DMS 273 treated with DMSO at 0.1 percent for 48 hours (cell line): Measurements from ENCODE around the gene BTN2A1.
"Not testable (repeated sequence)": the region's sequence is repeated elsewhere in the genome, so short reads cannot be mapped to it uniquely, and the experiment has no call there.

Experiments used
- DNase-seq: peaks from one replicate; lab custom pipeline; 2025; lab: John Stamatoyannopoulos, UW

Gene BTN2A1

GRCh38 chr6:26432627-26433201 is 25.0 kb upstream of the BTN2A1 start:
- no peak for DNase-seq

- DNase-seq: not testable (repeated sequence)
Measured at GRCh38 chr6:26433680-26434079, 24.1 kb upstream of the BTN2A1 start.

- DNase-seq: no peak
Measured at GRCh38 chr6:26436018-26436417, 21.7 kb upstream of the BTN2A1 start.

- DNase-seq: no peak
Measured at GRCh38 chr6:26437550-26437949, 20.2 kb upstream of the BTN2A1 start.

GRCh38 chr6:26438000-26438399 is 19.8 kb upstream of the BTN2A1 start:
- DNase-seq: no peak

DNA sequence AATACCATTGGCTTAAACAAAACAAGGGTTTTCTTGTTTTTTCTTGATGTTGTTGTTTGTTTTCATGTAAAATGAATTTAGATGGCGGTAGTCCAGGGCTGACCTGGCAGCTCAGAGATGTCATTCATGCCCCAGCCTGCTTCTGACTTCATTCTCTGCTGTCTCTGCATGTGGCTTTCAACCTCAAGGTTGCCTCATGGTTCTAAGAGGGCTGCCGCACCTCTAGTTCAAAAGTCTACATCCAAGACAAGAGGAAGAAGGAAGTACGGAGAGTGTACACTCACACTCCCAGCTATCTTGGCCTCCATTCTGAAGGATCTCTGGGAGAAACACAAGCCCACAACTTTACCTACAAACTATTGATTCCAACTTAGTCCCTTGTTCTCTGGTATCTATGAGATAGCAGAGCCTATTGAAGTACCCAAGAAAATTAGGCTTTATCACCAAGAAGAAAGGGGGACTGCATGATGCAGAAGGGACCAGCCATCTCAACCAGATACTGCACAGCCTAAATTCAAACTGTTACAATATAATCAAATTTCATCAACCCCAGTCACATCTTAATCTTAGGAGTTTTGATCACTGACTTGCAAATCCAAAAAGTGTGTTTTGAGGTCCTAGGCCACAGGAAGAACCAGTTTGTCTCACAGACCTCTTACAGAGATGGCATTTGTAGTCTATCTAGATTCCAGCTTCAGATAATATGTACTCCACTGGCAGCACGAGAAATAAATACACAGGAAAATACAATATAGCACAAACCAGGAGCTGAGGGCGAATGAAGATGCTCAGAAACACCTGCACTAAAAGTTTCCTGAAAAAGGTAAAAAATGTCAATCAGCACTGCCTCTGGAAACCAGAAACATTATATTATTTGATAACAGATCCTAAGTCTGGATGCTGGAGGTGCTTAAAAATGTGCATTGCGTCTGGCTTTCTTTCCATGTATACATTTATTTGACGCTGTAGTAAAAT is 18.3 kb upstream of the BTN2A1 start:
- DNase-seq: no peak

DNA sequence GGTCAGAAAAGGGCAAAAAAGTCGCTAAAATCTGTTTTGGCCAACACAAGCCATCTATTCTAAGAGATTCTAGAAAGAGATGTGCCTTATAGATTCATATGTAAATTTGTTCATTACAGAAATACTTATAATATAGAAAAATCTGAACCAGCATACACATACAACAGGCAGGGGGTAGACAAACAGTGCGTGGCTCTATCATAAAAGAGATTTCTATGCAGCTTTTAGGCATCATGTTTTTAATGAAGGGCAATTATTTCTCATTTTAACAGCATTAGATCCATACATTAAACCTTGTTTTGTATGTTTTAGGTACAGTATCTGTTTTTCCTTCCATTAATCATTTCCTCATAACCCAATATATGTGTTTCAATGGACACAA is 16.8 kb upstream of the BTN2A1 start:
- DNase-seq: no peak

GRCh38 chr6:26441977-26442376 is 15.8 kb upstream of the BTN2A1 start:
- no peak for DNase-seq

- DNase-seq: no peak
Measured at GRCh38 chr6:26445934-26446667, 11.7 kb upstream of the BTN2A1 start.

- DNase-seq: no peak
Measured at GRCh38 chr6:26447257-26447656, 10.5 kb upstream of the BTN2A1 start.

DNA sequence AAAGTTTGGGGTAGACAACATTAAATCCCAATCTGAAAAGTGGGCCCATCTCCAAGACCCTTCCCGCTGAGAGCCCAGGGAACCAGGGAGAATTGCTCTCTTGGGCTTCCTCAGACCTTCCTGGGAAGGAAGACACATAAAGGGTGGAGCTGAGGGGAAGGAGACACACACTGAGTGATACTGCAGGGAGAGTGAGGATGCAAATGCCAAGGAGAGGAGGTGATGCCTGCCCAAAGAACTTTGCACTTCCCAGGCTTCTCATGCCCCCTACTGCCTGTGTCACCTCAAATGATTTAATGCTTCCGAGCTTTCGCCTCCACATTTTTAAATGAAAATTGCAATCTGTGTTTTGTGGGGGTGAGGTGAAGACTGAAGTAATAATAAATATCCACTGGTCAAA is 7.5 kb upstream of the BTN2A1 start:
- DNase-seq: no peak

DNA sequence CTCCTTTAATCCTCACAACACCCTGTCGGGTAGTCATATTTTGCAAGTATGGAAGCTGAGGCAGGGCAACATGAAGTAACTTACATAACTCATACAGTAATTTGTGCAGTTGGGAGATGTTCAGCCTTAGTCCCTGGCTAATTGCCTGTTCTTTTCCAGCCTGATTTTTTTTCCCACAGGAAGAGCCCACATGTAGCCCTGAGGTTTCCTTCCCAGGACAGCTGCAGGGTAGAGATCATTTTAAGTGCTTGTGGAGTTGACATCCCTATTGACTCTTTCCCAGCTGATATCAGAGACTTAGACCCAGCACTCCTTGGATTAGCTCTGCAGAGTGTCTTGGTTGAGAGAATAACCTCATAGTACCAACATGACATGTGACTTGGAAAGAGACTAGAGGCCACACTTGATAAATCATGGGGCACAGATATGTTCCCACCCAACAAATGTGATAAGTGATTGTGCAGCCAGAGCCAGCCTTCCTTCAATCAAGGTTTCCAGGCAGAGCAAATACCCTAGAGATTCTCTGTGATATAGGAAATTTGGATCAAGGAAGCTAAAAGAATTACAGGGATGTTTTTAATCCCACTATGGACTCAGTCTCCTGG is 5.0 kb upstream of the BTN2A1 start:
- no peak for DNase-seq

DNA sequence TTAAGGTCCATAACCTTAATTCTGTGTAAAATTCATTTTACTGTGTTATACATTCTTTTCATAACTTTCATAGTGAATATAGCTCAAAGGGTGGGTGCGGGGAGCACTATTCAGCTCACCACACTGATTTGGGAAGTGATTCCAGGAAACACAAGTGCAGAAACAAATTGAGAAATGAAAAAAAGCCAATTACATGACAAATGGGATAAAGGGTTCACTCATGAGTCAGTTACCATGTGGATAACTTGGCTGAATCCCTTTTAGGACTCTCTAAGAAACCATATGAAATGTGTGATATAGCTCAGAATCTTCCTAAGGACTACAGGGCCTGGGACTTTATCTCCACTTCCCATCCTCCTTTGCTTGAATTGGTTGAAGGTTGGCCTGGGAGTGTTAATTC is 3.1 kb upstream of the BTN2A1 start:
- no peak for DNase-seq

- DNase-seq: no peak
Measured at GRCh38 chr6:26455357-26455970, 2.3 kb upstream of the BTN2A1 start.

DNA sequence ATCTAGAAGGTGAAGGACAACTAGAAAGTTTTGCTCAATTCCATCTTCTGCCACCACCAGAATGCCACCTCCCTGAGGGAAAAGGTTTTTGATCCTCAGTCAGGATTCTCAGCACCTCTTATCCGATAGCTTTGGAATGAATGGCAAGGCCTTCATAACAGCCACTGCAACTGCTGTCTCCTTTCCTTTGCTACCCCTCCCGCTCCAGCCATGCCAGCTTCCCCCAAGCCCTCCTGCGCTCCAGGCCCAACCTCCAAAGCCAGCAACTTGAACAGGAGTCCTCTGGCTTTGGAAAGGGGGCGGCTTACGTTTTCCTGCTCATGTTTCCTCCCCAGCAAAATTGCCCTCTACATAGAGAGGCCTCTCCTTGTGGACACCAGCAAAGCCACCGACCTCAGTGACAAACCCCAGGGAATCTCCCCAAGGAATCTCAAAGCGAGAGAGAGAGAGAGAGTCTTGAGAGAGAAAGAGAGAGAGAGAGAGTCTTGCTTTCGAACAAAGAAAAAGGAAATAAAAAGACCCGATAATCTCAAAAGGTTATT is 420 bp upstream of the BTN2A1 start:
- DNase-seq: peak; percentile 61

GRCh38 chr6:26459023-26459810 is 1.5 kb downstream of the BTN2A1 start:
- DNase-seq: no peak

DNA sequence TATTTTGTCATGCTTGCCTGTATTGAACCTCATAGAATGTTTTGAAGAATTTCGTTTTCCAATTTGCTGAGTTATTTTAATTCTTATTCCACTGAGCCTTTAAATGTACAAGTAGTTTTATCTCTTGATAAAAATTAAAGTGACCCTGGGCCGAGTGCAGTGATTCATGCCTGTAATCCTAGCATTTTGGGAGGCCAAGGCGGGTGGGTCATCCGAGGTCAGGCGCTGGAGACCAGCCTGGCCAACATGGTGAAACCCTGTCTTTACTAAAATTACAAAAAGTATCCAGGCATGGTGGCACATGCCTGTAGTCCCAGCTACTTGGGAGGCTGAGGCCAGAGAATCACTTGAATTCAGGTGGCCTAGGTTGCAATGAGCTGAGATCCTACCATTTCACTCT is 3.6 kb downstream of the BTN2A1 start:
- DNase-seq: not testable (repeated sequence)

- DNase-seq: no peak
Measured at GRCh38 chr6:26464014-26464413, 6.3 kb downstream of the BTN2A1 start.

DNA sequence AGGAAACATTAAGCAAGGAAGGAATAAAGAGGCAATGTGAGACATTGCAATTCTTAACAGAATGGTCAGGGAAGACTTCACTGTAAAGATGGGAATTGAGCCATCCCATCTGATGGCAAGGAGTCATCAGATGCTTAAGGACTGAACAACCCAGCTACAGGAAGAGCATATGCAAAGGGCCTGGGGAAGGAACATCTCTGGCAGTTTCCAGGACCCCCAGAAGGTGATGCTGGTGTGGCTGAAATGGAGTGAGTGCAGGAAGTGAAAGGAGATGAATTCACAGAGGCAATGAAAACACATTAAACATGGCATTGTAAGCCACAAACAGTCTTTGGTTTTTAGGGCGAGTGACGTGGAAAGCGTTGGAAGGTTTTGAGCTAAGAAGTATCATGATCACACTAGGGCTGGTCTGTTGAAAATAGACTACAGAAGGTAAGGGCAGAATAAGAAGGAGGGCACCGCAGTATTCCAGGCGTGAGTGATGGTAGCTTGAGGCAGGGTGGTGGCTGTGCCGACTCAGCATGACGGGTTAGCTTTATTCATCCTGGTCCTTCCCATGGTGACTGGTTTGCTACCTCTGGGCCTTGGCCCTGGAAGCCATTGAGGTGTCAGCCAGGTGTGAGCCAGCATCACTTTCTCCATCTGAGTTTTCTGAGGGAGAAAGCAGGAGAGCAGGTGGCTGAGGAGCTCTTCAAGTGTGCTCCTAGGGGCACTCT is 6.8 kb downstream of the BTN2A1 start:
- DNase-seq: no peak

- no peak for DNase-seq
Measured at GRCh38 chr6:26465776-26466175, 8.0 kb downstream of the BTN2A1 start.
